HG03575 (cell line): Measurements from ENCODE around the gene CIZ1.
A peak's percentile ranks its signal among the peaks of the same experiment; 100 is the strongest.
"Not testable (repeated sequence)": the region's sequence is repeated elsewhere in the genome, so short reads cannot be mapped to it uniquely, and the experiment has no call there.

ENCODE experiments used
- ATAC-seq: cut with Tn5 transposase; IDR thresholded peaks from one replicate; pipeline ENCODE4 v1.9.1; 2021; ENCODE audit not compliant: unreplicated experiment, insufficient number of reproducible peaks, low FRiP score; ENCODE audit errors: extremely low read depth

The CIZ1 gene

GRCh38 chr9:128136816-128137793 lies 54.3 kb downstream of the CIZ1 start:
- ATAC-seq, result no peak

- ATAC-seq, result not testable (repeated sequence)
Measured at GRCh38 chr9:128135561-128135960, 55.8 kb downstream of the CIZ1 start.

GRCh38 chr9:128132139-128132538 lies 59.2 kb downstream of the CIZ1 start:
- ATAC-seq, result not testable (repeated sequence)

- ATAC-seq, result not testable (repeated sequence)
Measured at GRCh38 chr9:128131346-128131745, 60.0 kb downstream of the CIZ1 start.

GRCh38 chr9:128130651-128131050 lies 60.7 kb downstream of the CIZ1 start:
- ATAC-seq, result not testable (repeated sequence)

- ATAC-seq, result not testable (repeated sequence)
Measured at GRCh38 chr9:128129976-128130590, 61.3 kb downstream of the CIZ1 start.

GRCh38 chr9:128128836-128129590 lies 62.4 kb downstream of the CIZ1 start:
- ATAC-seq, result no peak

- peak; percentile 44 for ATAC-seq
Measured at GRCh38 chr9:128127990-128128835, 63.2 kb downstream of the CIZ1 start.

- ATAC-seq, result no peak
Measured at GRCh38 chr9:128127568-128127989, 63.8 kb downstream of the CIZ1 start, which contains the start of gene PTGES2. Gene PTGES2 (minus strand): TSS chr9:128127729. CDS start chr9:128127717, 12 bp downstream.

- no peak for ATAC-seq
Measured at GRCh38 chr9:128125580-128126354, 65.6 kb downstream of the CIZ1 start.

- ATAC-seq, result no peak
Measured at GRCh38 chr9:128124873-128125579, 66.3 kb downstream of the CIZ1 start.

- no peak for ATAC-seq
Measured at GRCh38 chr9:128124451-128124850, 66.9 kb downstream of the CIZ1 start.

- no peak for ATAC-seq
Measured at GRCh38 chr9:128123451-128124080, 67.8 kb downstream of the CIZ1 start.

GRCh38 chr9:128122809-128123175 lies 68.6 kb downstream of the CIZ1 start:
- ATAC-seq, result no peak

- no peak for ATAC-seq
Measured at GRCh38 chr9:128121924-128122808, 69.2 kb downstream of the CIZ1 start.

- ATAC-seq, result no peak
Measured at GRCh38 chr9:128121466-128121810, 69.9 kb downstream of the CIZ1 start.
